Gastrocnemius medialis (tissue), 4 donors: Measurements from ENCODE around the gene MADCAM1.

Experiments used
- CTCF ChIP-seq, 5 experiments: fragments of 450-650 bp in 3 of 5; fragments of 200-600 bp in 2 of 5; sonication (generic) in 2 of 5; IDR thresholded peaks in 4 of 5; conservative IDR thresholded peaks in 1 of 5; 1 replicate in 4 of 5; 2 replicates in 1 of 5; pipeline ENCODE4 v1.5.1; 2016 to 2019; ENCODE audit warnings: antibody characterized with exemption in 5 of 5, mild to moderate bottlenecking in 3 of 5, moderate library complexity in 3 of 5
- POLR2A ChIP-seq, 2 donors: fragments of 450-650 bp; IDR thresholded peaks; one replicate each; pipeline ENCODE4 v1.6.1; 2017; ENCODE audit warnings: antibody characterized with exemption in 2 of 2, mild to moderate bottlenecking in 2 of 2, moderate library complexity in 2 of 2

DNA sequence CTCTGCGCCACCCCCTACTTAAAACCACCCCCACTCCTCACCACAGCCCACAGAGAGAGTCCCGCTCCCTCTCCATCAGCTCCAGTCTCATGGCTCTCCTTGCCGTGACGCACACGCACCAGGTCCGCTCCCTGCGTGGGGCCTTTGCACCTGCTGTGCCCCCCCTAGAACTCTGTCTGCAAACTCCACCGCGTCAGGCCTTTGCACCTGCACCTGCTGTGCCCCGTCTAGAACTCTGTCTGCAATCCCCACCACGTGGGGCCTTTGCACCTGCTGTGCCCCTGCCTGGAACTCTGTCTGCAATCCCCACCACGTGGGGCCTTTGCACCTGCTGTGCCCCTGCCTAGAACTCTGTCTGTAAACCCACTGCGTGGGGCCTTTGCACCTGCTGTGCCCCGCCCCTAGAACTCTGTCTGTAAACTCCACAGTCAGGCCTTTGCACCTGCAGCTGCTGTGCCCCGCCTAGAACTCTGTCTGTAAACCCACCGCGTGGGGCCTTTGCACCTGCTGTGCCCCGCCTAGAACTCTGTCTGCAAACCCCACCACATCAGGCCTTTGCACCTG lies 39.7 kb upstream of the MADCAM1 start:
- TF ChIP-seq CTCF (IDR thresholded peaks at IDR 0.05 in 4 of 5, conservative IDR thresholded peaks at IDR 0.05 in 1 of 5): no peak
- no peak for TF ChIP-seq POLR2A (IDR thresholded peaks at IDR 0.05)
